HepG2 (cell line): Measurements from ENCODE around the gene BRD1. TPM values are rescaled to one million over a fixed set of nuclear protein-coding genes. Genes with fewer than 3 reads are reported as not detected.

Source experiments
- ATAC-seq: fragments of 200-7000 bp; cut with Tn5 transposase; 3 replicates; pipeline ENCODE4 v1.9.1; 2020; ENCODE audit warnings: mild to moderate bottlenecking, moderate library complexity
- BruUV-seq: library from RNA; stranded (reverse); fragments of 400-500 nt; replicated peaks from 2 replicates; lab custom pipeline; 2021; lab: Mats Ljungman, UMichigan
- CTCF ChIA-PET: fragments of 300-600 bp; formaldehyde crosslinking; extraction: SDS; loops from one replicate; lab custom pipeline; 2021; ENCODE audit warnings: low total read pairs, inconsistent platforms, low intra/inter-chr PET ratio; lab: Yijun Ruan, JAX
- POLR2A ChIA-PET: fragments of 350-600 bp; sonication (Branson Sonifier 250); formaldehyde crosslinking; loops from one replicate; lab custom pipeline; 2020; ENCODE audit warnings: antibody characterized with exemption, inconsistent platforms; lab: Yijun Ruan, JAX
- DNase-seq: peaks from one replicate; pipeline ENCODE4 v3.0.0-alpha.2; 2015; ENCODE audit warnings: low spot score
- FAIRE-seq: peaks from 3 replicates; lab custom pipeline; 2011; peaks lifted over from hg19 to GRCh38; lab: Jason Lieb, UNC
- H2AFZ ChIP-seq: one replicate; pipeline ENCODE4 v1.6.1; 2011; ENCODE audit warnings: low read length, inconsistent platforms
- H3K27ac ChIP-seq: fragments of 300-600 bp; 3 replicates; pipeline ENCODE4 v1.8.0; 2011; ENCODE audit warnings: mixed run types, mild to moderate bottlenecking, mixed read lengths, low read length, inconsistent platforms; ENCODE audit not compliant: insufficient read depth; ENCODE audit errors: extremely low read length
- H3K27me3 ChIP-seq, 2 experiments: fragments of 200-600 bp in 1 of 2; 2 replicates in 1 of 2; 3 replicates in 1 of 2; pipeline versions ENCODE4 v1.6.0 to v1.8.0; 2011; ENCODE audit warnings: low read length in 2 of 2, mild to moderate bottlenecking in 2 of 2, moderate library complexity in 2 of 2, inconsistent platforms in 1 of 2; ENCODE audit not compliant: insufficient read depth in 2 of 2, control insufficient read depth in 1 of 2
- H3K36me3 ChIP-seq, 2 experiments: fragments of 200-600 bp in 1 of 2; replicated peaks in 1 of 2; 2 replicates in 1 of 2; 3 replicates in 1 of 2; pipeline versions ENCODE4 v1.5.1 to v1.8.0; 2011; ENCODE audit warnings: low read length in 2 of 2, inconsistent platforms in 1 of 2; ENCODE audit not compliant: insufficient read depth in 2 of 2, control insufficient read depth in 1 of 2
- H3K4me1 ChIP-seq: 2 replicates; pipeline ENCODE4 v1.5.1; 2012; ENCODE audit warnings: low read length, inconsistent platforms; ENCODE audit not compliant: insufficient read depth
- H3K4me2 ChIP-seq: 2 replicates; pipeline ENCODE4 v1.6.0; 2011; ENCODE audit warnings: low read depth, low read length, inconsistent platforms
- H3K4me3 ChIP-seq, 3 experiments: fragments of 200-600 bp in 1 of 3; sonication (generic), shearing (Covaris generic) in 1 of 3; replicated peaks in 1 of 3; 2 replicates each; pipeline ENCODE4 v1.5.1; 2011 to 2016; ENCODE audit warnings: low read length in 3 of 3, inconsistent platforms in 2 of 3, low read depth in 2 of 3, mild to moderate bottlenecking in 2 of 3, control low read depth in 1 of 3, mixed read lengths in 1 of 3; ENCODE audit not compliant: insufficient read depth in 1 of 3
- H3K79me2 ChIP-seq: one replicate; pipeline ENCODE4 v1.6.1; 2011; ENCODE audit warnings: low read length, inconsistent platforms; ENCODE audit not compliant: insufficient read depth
- H3K9ac ChIP-seq: 2 replicates; pipeline ENCODE4 v1.6.0; 2011; ENCODE audit warnings: mild to moderate bottlenecking, low read depth, low read length, inconsistent platforms; ENCODE audit not compliant: insufficient read depth
- H3K9me3 ChIP-seq: 2 replicates; pipeline ENCODE4 v1.5.1; 2012; ENCODE audit warnings: mild to moderate bottlenecking, low read length
- H4K20me1 ChIP-seq: 2 replicates; pipeline ENCODE4 v1.6.0; 2011; ENCODE audit warnings: inconsistent platforms, mild to moderate bottlenecking, low read length, moderate library complexity; ENCODE audit not compliant: insufficient read depth
- CAMTA2 ChIP-seq: sonication (generic); formaldehyde crosslinking; IDR thresholded peaks from 2 replicates; pipeline ENCODE4 v1.4.0; 2020; ENCODE audit warnings: mild to moderate bottlenecking, missing genetic modification reagents, borderline replicate concordance
- CREB3 ChIP-seq: sonication (generic); formaldehyde crosslinking; IDR thresholded peaks from 2 replicates; pipeline ENCODE4 v1.5.0; 2020; ENCODE audit warnings: missing genetic modification reagents
- HES4 ChIP-seq: sonication (generic); formaldehyde crosslinking; IDR thresholded peaks from 2 replicates; pipeline ENCODE4 v1.9.0; 2021; ENCODE audit warnings: mild to moderate bottlenecking, missing genetic modification reagents, borderline replicate concordance
- JARID2 ChIP-seq: sonication (generic); formaldehyde crosslinking; IDR thresholded peaks from 2 replicates; pipeline ENCODE4 v1.8.1; 2023; ENCODE audit warnings: missing genetic modification reagents, inconsistent platforms; ENCODE audit not compliant: insufficient replicate concordance
- NR2C2 ChIP-seq: sonication (generic); formaldehyde crosslinking; IDR thresholded peaks from 2 replicates; pipeline ENCODE4 v1.4.0; 2020; ENCODE audit warnings: missing genetic modification reagents, mild to moderate bottlenecking, moderate library complexity, borderline replicate concordance
- PAF1 ChIP-seq: IDR thresholded peaks from 2 replicates; pipeline ENCODE4 v1.6.1; 2016; ENCODE audit warnings: missing genetic modification reagents, missing compliant biosample characterization
- PRPF4 ChIP-seq: fragments of 200-400 bp; formaldehyde crosslinking; IDR thresholded peaks from 2 replicates; pipeline ENCODE4 v1.6.1; 2016; ENCODE audit warnings: low read length, low read depth; ENCODE audit not compliant: poor library complexity, severe bottlenecking
- ZKSCAN5 ChIP-seq: sonication (generic); formaldehyde crosslinking; IDR thresholded peaks from 2 replicates; pipeline ENCODE4 v1.5.1; 2020; ENCODE audit warnings: mild to moderate bottlenecking, missing genetic modification reagents
- ZNF543 ChIP-seq: sonication (generic); formaldehyde crosslinking; IDR thresholded peaks from 2 replicates; pipeline ENCODE4 v1.4.0; 2020; ENCODE audit warnings: mild to moderate bottlenecking, missing genetic modification reagents
- WGBS: methylation state at CpG from one replicate; pipeline ENCODE4 v1.1.6; 2017; ENCODE audit warnings: low lambda C conversion rate; 5-methylcytosine and 5-hydroxymethylcytosine counted together
- in situ Hi-C: cut with HindIII; loops from 2 replicates; pipeline ENCODE4 v1.10.0; 2017; ENCODE audit warnings: low pct_unique_long_range_greater_than_20kb; ENCODE audit not compliant: extremely low pct_ligation_motif_present
- intact Hi-C: fragments of 100-400 bp; cut with micrococcal nuclease; formaldehyde crosslinking; loops from one replicate; pipeline ENCODE4 v1.10.0; 2022; ENCODE audit not compliant: unreplicated experiment
- polyA plus RNA-seq, 8 experiments: library from polyadenylated mRNA; depleted of rRNA in 3 of 8; stranded (reverse) in 7 of 8; unstranded in 1 of 8; fragments of >200 nt; fragmentation: Illumina TruSeq in 4 of 8; extraction: Trizol in 4 of 8; gene quantifications; 2 replicates each; pipeline versions ENCODE4 v1.2.1 to v1.2.3, GENCODE V29; 2011 to 2016; ENCODE audit warnings: low read depth in 4 of 8, missing spikeins in 1 of 8, mixed read lengths in 1 of 8; ENCODE audit not compliant: insufficient read depth in 1 of 8
- total RNA-seq, 5 experiments: library from RNA; depleted of rRNA; stranded (reverse); fragments of >200 nt; fragmentation: Illumina TruSeq; extraction: Trizol; gene quantifications; 2 replicates each; pipeline ENCODE4 v1.2.3, GENCODE V29; 2016; ENCODE audit warnings: low read depth in 1 of 5

The BRD1 gene
- total and polyA plus RNA-seq, 2 of the 13 experiments (the other 11 are each of a cell fraction or from before 2014, with no cell fraction given), result 5.1 to 12.0 TPM

GRCh38 chr22:49765951-49766350 lies 61.7 kb downstream of the BRD1 start:
- FAIRE-seq (no peak), ATAC-seq (no peak), DNase-seq (no peak)
- POLR2A ChIA-PET, result no interaction called here
- BruUV-seq, result no TSS peak
- no peak overlapping the region for H3K9ac ChIP-seq
- in situ Hi-C loops (loop anchor here (5.0 kb wide), 2 partner anchors 156 to 266 kb away; no protein-coding TSS in a partner anchor), intact Hi-C loops (loop anchor here (2.0 to 10.0 kb wide), 3 partner anchors 153 to 381 kb away; partner anchors contain the start of genes ALG12 and CRELD2)
- no peak for TF ChIP-seq CREB3 (CRISPR knock-in tag)
- no peak for TF ChIP-seq NR2C2
- no peak for TF ChIP-seq ZKSCAN5 (CRISPR knock-in tag)
- no peak for TF ChIP-seq CAMTA2 (CRISPR knock-in tag)
- TF ChIP-seq PRPF4, result no peak
- TF ChIP-seq ZNF543 (CRISPR knock-in tag), result no peak
- TF ChIP-seq HES4, result no peak
- no peak for TF ChIP-seq PAF1 (CRISPR knock-in tag)
- TF ChIP-seq JARID2 (CRISPR knock-in tag), result no peak
- no peaks in the 10 kb centered on the region for H3K36me3 ChIP-seq
- H4K20me1 ChIP-seq, result no peaks in the 10 kb centered on the region
- no peak overlapping the region for H3K27ac ChIP-seq
- H3K9me3 ChIP-seq, result peaks cover 7% of the 10 kb centered on the region
- H3K4me1 ChIP-seq, result peaks cover 3% of the 10 kb centered on the region
- H3K79me2 ChIP-seq, result no peaks in the 10 kb centered on the region
- H3K4me3 ChIP-seq, result no peak overlapping the region
- no peak overlapping the region for H3K4me2 ChIP-seq
- CTCF ChIA-PET, result no interaction called here
- H3K27me3 ChIP-seq, result peaks cover 0 to 1% of the 10 kb centered on the region in 2 experiments; a peak in 2 of 5 replicates
- no peak overlapping the region for H2AFZ ChIP-seq
- WGBS, result 72% methylated on average over 8 of the region's 12 CpGs
